ENCODE data around the gene PEX7. TPM values are rescaled to one million over a fixed set of nuclear protein-coding genes. Genes with fewer than 3 reads are reported as not detected.

Gene PEX7
- total and polyA plus RNA-seq, 2 of the 8 experiments (the other 6 are each of a cell fraction or from before 2014, with no cell fraction given): 6.4 to 11.0 TPM

DNA sequence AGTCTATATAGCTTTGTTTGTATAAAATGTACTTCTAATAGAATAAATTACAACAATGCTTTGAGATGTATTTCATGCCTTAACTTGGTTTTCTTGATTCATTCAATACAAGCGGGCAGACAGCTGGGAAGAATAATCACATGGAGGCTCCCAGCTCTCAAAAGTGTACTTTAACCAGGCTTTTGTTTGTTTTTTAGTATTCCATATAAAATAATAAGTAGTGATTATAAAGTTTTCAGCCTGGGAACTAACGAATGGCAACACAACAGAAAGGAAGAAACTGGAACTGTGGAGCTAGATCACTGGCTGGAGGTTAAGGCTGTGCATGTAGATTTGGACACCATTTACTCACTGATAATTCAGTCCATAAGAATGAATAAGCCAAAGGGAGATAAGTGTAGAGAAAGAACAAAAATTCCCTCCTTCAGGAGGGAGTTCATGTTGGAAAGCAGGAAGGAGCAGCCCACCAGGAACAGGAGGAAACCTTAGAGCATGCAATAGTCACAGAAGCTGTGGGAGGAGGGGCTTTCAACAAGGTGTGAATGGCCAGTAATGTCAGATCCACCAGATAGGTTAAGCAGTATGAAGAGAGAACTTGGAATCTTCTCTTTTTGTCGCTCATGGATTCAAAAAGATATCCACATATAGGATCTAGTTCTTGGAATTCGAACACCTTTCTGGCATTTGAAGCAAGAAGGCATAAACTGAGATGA is 58.5 kb downstream of the PEX7 start:
- Histone ChIP-seq H2BK120ac (replicated peaks; ENCODE audit: low read depth, low read length) (no peak overlapping the region), H3K4me3 (ENCODE audit: extremely low read depth in 1 of 4, insufficient read depth in 2 of 4, low read depth in 3 of 4, low read length in 4 of 4) (no peak overlapping the region), H4K8ac (ENCODE audit: extremely low read depth, insufficient read depth, low read length) (no peak overlapping the region), H3K27me3 (replicated peaks in 1 of 4; ENCODE audit: control insufficient read depth in 3 of 4, extremely low read depth in 1 of 4, insufficient read depth in 3 of 4, low read length in 3 of 4) (no peaks in the 10 kb centered on the region), H3K56ac (replicated peaks; ENCODE audit: insufficient read length, low read depth, low read length) (no peak overlapping the region), H3K79me2 (ENCODE audit: control insufficient read depth in 1 of 2, insufficient read depth in 2 of 2, low read length in 2 of 2) (no peaks in the 10 kb centered on the region), H3K23ac (ENCODE audit: insufficient read length) (no peak overlapping the region), H2BK20ac (ENCODE audit: low read length) (no peak overlapping the region), H3K4ac (replicated peaks; ENCODE audit: insufficient read length, low read depth, low read length) (peak overlapping the region; percentile 57), H3K9me3 (ENCODE audit: insufficient read depth in 2 of 2, low read depth in 1 of 2, low read length in 1 of 2) (no peaks in the 10 kb centered on the region), H3K18ac (ENCODE audit: extremely low read depth, low read length) (no peak overlapping the region), H2BK5ac (ENCODE audit: low read depth, low read length) (no peak overlapping the region), H2AFZ (ENCODE audit: low read length) (no peak overlapping the region), H2BK12ac (ENCODE audit: low read depth, low read length) (no peak overlapping the region), H4K20me1 (replicated peaks in 1 of 2; ENCODE audit: control insufficient read depth in 1 of 2, insufficient read depth in 2 of 2, low read length in 2 of 2) (no peaks in the 10 kb centered on the region), H3K23me2 (ENCODE audit: low read depth, low read length) (no peaks in the 10 kb centered on the region), H2BK15ac (ENCODE audit: low read length) (no peak overlapping the region), H3K27ac (ENCODE audit: low read depth, low read length) (no peak overlapping the region), H3K36me3 (ENCODE audit: control insufficient read depth in 2 of 4, insufficient read depth in 4 of 4, low read length in 3 of 4) (no peaks in the 10 kb centered on the region), H4K5ac (ENCODE audit: insufficient read length, low read depth, low read length) (no peak overlapping the region), H3K4me2 (ENCODE audit: insufficient read depth in 1 of 2, low read depth in 2 of 2, low read length in 2 of 2) (no peak overlapping the region), H4K91ac (replicated peaks; ENCODE audit: insufficient read length, low read length) (no peak overlapping the region), H3K79me1 (ENCODE audit: low read depth, low read length) (no peaks in the 10 kb centered on the region), H3K14ac (ENCODE audit: insufficient read length) (no peak overlapping the region), H2AK5ac (ENCODE audit: low read depth, low read length) (no peak overlapping the region), H3K9ac (replicated peaks in 1 of 4; ENCODE audit: extremely low read depth in 1 of 4, low read depth in 3 of 4, low read length in 3 of 4) (no peak overlapping the region), H3K4me1 (replicated peaks in 1 of 4; ENCODE audit: control insufficient read depth in 3 of 4, insufficient read depth in 4 of 4, low read length in 3 of 4) (peaks cover 0 to 3% (median 0%) of the 10 kb centered on the region in 4 experiments; a peak in 1 of 7 replicates)
- no peak for TF ChIP-seq TCF12 (IDR thresholded peaks at IDR 0.05; ENCODE audit: low read depth, low read length)
- TF ChIP-seq JUN (IDR thresholded peaks at IDR 0.05; ENCODE audit: low read depth, low read length): no peak
- no peak for TF ChIP-seq NRF1 (IDR thresholded peaks at IDR 0.05; ENCODE audit: low read depth, low read length)
- TF ChIP-seq, protein P1, sequence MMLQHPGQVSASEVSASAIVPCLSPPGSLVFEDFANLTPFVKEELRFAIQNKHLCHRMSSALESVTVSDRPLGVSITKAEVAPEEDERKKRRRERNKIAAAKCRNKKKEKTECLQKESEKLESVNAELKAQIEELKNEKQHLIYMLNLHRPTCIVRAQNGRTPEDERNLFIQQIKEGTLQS (IDR thresholded peaks at IDR 0.05; ENCODE audit: insufficient read depth, low read depth, low read length): no peak
- TF ChIP-seq NANOG (IDR thresholded peaks at IDR 0.05; ENCODE audit: insufficient read depth, low read depth, low read length, poor library complexity, severe bottlenecking): no peak
- no peak for TF ChIP-seq EGR1 (IDR thresholded peaks at IDR 0.05; ENCODE audit: borderline replicate concordance, low read depth, low read length)
- TF ChIP-seq EP300 (IDR thresholded peaks at IDR 0.05; ENCODE audit: borderline replicate concordance in 1 of 2, low read depth in 2 of 2, low read length in 2 of 2): no peak
- TF ChIP-seq SRF (IDR thresholded peaks at IDR 0.05; ENCODE audit: low read depth, low read length): no peak
- no peak for TF ChIP-seq SP1 (IDR thresholded peaks at IDR 0.05; ENCODE audit: low read depth, low read length)
- no peak for TF ChIP-seq CHD2 (IDR thresholded peaks at IDR 0.05; ENCODE audit: low read length)
- no peak for TF ChIP-seq SIN3A (conservative IDR thresholded peaks at IDR 0.05 in 1 of 2, IDR thresholded peaks at IDR 0.05 in 1 of 2; ENCODE audit: low read depth in 1 of 2, low read length in 2 of 2)
- CTCF ChIA-PET (ENCODE audit: partially characterized antibody): interaction anchor here (1.0 kb wide), 2 partner anchors 35 to 36 kb away, joined by 3 read pairs; no protein-coding TSS in a partner anchor
- FAIRE-seq (no peak), DNase-seq (ENCODE audit: low read depth in 1 of 2, low spot score in 2 of 2) (no peak)
- WGBS, 2 experiments (ENCODE audit: extremely low coverage in 1 of 2, insufficient coverage in 1 of 2, insufficient read length in 1 of 2, insufficient replicate concordance in 2 of 2, low coverage in 1 of 2, low lambda C conversion rate in 2 of 2, missing lambda C conversion rate in 1 of 2): 83% methylated on average over 4 of the region's 4 CpGs; no CpG with 5 or more reads in 1 of the 2 experiments
- POLR2A ChIA-PET (ENCODE audit: partially characterized antibody): interaction anchor here (0.6 kb wide), 1 partner anchor 179 kb away, joined by 3 read pairs; no protein-coding TSS in a partner anchor

Measured in H1 (cell line).